HEK293 (cell line): ENCODE results near the gene SYNPO2.

Source experiments
- GLI2 ChIP-seq: fragments of 450-650 bp; formaldehyde crosslinking; IDR thresholded peaks from 2 replicates; pipeline ENCODE4; 2017; ENCODE audit warnings: missing biosample characterization, missing genetic modification characterization, low read depth, borderline replicate concordance
- PRDM1 ChIP-seq: fragments of 450-650 bp; formaldehyde crosslinking; IDR thresholded peaks from 2 replicates; pipeline ENCODE4; 2016; ENCODE audit warnings: missing biosample characterization, missing genetic modification characterization
- RBAK ChIP-seq: fragments of 450-650 bp; formaldehyde crosslinking; IDR thresholded peaks from 2 replicates; pipeline ENCODE4 v1.5.1; 2016; ENCODE audit warnings: missing biosample characterization, missing genetic modification characterization
- REST ChIP-seq: fragments of 450-650 bp; formaldehyde crosslinking; IDR thresholded peaks from 2 replicates; pipeline ENCODE4 v1.5.1; 2016; ENCODE audit warnings: missing biosample characterization, missing genetic modification characterization
- ZBTB44 ChIP-seq: fragments of 450-650 bp; IDR thresholded peaks from 2 replicates; pipeline ENCODE4 v1.5.1; 2018; ENCODE audit warnings: missing biosample characterization, mild to moderate bottlenecking, missing genetic modification characterization
- ZNF274 ChIP-seq, 2 experiments: fragments of 200-500 bp in 1 of 2; fragments of 450-650 bp in 1 of 2; sonication (Bioruptor generic) in 1 of 2; formaldehyde crosslinking in 1 of 2; IDR thresholded peaks; 2 replicates each; pipeline versions ENCODE4 v1.5.1 to v1.6.1; 2014 to 2016; ENCODE audit warnings: borderline replicate concordance in 1 of 2, inconsistent platforms in 1 of 2, low read length in 1 of 2, missing biosample characterization in 1 of 2, missing genetic modification characterization in 1 of 2
- ZNF704 ChIP-seq: fragments of 450-650 bp; formaldehyde crosslinking; IDR thresholded peaks from 2 replicates; pipeline ENCODE4 v1.5.1; 2016; ENCODE audit warnings: missing biosample characterization, missing genetic modification characterization

- TF ChIP-seq GLI2 (tag by site-specific recombination) (no peak), RBAK (tag by site-specific recombination) (no peak), ZBTB44 (tag by site-specific recombination) (no peak), ZNF704 (tag by site-specific recombination) (no peak), PRDM1 (tag by site-specific recombination) (no peak), ZNF274 (IDR thresholded peaks at IDR 0.05; ENCODE audit: low read length) (no peak), ZNF274 (tag by site-specific recombination; IDR thresholded peaks at IDR 0.05; ENCODE audit: borderline replicate concordance) (no peak), REST (tag by site-specific recombination) (no peak)
These were observed 120.1 kb downstream of the SYNPO2 start for GRCh38 chr4:119008761-119009160.
